Right hindlimb (tissue), 1 donor: Measurements from ENCODE around the gene PLIN4.
A peak's percentile ranks its signal among the peaks of the same experiment; 100 is the strongest.

Experiments
- DNase-seq: peaks from one replicate; pipeline ENCODE4 v3.0.0-alpha.2; 2018

The PLIN4 gene

DNA sequence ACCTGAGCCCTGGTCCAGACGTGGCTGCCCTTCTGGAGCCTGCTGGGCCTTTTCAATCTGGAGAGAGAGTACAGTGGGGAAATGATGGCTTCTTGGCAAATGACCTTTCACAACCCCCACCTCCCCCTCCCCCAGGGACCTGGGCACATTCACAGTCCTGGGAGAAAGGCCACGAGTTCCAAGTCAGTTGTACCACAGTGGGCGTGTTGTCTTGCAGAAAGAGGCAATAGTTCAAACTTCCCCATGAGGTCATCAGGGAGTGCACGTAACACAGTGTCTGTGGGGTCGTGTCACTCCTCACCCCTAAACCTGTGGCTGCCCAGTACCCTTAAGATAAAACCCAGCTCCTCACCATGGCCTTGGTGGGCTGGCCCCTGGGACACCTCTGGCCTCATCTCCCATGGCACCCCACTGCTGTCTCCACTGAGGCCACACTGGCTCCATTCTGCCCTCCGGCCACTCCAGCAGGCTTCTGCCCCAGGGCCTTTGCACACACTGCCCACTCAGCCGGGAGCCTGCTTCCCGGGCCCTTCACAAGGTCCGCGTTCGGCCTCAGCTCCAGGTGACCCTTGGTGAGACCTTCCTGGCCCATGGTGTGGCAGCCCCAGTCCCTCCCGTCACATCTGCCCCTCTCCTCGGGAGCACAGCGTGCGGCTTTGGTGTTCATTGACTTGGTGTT lies 13.3 kb downstream of the PLIN4 start:
- no peak for DNase-seq

DNA sequence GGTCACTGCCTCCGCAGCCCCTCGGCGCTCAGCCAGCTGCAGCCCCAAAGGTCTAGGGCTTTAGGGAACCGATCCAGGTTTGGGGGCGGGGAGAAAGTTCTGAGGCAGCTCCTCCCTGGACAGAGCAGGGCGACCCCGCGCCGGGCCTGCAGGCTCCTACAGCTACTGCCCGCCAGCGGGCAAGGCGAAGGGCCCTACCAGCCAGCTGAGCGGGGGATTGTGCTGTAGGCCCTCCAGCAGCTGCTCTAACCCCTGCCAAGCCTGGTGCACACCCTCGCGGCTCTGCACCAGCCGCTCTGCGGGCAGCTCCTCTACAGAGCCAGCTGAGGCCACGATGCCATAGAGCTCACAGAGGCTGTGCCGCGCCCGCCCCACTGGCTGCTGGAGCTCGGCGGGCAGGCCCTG lies 14.0 kb downstream of the PLIN4 start:
- DNase-seq, result peak; percentile 73

DNA sequence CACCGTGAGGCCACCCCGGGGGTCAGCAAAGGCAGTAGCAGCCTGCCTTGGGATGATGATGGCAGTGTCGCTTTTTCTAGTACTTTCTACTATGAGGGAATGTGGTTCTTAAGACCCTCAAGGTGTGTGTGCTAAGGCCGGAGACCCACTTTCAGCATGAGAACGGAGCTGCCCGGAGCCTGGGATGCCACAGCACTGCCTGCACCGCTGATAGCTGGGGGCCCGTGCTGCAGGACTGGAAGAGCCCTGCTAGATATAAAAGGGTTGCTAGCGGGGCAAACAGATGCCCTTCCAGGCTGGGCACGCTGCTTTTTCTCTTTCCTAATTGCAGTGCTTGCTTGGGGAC lies 14.5 kb downstream of the PLIN4 start:
- DNase-seq, result no peak

DNA sequence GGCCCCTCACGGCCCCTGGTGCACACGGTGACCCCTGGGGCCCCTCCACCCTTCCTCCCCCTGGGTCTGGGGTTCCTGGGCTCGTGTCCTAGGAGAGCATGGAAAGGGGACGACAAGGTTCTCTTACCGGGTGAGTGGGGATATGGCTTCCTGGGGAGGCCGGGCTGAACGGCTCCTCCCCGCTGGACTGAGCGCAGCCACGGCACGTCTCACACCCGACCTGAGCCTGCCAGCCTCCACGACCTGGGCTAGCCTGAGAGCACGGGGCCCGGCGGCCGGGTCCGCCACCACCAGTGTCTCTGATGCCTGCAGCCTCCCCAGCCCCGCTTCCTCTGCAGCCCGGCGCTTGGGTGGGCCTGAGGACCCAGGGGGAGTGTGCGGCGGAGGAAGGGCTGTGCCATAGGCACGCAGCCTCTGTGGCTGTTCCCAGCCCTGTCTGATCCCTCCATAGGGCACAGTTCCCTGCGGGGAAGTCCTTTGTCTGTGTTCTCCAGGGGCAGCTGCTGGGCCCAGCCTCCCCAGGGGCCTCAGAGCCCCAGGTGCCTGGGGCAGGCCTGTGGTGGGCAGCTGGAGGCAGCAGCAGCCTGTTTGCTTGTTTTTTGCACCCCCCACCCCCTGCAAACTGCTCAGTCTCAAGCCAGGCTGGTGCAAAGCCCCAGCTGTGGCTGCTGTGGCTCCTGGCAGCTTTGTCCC lies 15.0 kb downstream of the PLIN4 start:
- no peak for DNase-seq

DNA sequence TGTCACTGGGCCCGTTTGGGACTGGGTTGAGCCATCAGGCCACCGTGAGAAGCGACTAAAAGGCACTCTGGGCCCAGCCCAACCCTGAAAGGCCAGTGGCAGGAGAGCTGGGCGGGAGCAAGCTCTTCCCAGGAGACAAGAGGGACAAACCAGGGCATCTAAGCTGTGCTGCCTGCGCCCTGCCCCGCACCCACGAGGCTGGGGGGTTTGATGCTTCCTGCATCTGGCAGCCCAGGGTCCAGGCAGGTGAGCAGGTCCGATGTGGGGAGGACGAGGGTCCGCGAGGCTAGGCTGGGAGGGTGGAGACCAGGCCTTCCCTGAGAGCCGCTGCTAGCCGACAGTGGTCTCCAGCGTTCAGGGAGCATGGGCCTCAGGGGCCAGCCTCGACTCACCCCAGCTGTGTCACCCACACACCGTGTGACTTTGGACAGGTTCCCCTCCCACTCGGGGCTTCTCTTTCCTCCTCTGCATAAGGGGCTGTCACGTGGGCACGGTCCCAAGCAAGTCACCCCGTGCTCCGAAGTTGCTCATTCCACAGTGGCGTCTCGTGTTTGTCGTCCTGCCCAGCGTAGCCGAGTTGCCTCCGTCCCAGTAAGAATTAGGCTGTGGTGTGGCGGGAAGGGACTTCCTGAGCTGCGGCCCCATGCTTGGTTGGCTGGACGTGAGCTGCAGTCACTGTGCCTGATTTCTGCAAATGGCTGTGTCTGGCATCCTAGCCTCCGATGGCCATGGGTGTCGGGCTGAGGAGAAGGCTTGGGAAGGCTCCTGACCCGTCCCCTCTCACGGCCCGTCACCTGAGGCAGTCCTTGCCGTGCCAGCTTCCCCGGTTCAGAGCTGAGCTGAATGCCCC lies 15.8 kb downstream of the PLIN4 start:
- no peak for DNase-seq

DNA sequence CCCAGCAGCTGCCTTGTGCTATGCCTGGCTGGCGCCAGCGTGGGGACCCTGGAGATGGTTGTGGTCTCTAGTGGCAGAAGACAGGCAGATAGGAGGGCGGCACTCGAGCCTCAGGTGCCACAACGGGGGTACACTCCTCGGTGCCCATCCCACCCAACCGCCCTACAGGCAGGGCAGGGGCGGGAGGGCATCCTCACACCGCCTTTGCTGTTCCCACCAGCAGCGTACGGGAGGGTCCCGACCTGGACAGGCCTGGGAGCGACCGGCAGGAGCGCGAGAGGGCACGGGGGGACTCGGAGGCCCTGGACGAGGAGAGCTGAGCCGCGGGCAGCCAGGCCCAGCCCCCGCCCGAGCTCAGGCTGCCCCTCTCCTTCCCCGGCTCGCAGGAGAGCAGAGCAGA lies 16.6 kb downstream of the PLIN4 start:
- DNase-seq, result no peak

- no peak for DNase-seq
These were observed 17.3 kb downstream of the PLIN4 start for GRCh38 chr19:4500841-4501591.

DNA sequence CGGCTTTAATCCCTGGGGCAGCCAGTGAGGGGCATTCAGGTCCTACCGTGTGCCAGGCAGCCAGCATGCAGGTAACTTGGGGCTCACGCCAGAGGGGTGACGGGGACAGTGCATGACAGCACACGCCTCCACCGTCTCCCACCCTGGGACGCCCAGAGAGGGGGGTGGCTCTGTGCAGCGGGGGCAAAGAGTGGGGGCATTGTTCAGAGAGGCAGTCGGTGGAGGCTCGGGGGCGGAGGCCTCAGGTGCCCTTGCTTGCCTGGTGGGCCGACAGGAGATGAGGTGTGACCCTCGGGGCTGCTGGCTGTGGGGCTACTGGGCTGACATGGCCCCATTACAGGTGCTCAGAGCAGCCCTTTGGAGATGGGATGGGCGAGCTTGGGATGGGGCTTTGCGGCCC lies 18.4 kb downstream of the PLIN4 start:
- DNase-seq, result no peak

DNA sequence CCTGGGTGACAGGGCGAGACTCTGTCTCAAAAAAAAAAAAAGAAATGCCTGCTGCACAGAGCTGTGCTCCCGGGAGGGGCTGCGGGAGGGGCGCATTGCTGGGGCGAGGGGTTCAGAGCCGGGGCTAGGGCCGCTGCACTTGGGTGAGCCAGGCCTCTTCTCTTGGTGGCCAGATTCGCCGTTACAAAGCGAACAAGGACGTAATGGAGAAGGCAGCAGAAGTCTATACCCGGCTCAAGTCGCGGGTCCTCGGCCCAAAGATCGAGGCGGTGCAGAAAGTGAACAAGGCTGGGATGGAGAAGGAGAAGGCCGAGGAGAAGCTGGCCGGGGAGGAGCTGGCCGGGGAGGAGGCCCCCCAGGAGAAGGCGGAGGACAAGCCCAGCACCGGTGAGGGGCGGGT lies 19.0 kb downstream of the PLIN4 start:
- no peak for DNase-seq

- no peak for DNase-seq
These were observed 19.6 kb downstream of the PLIN4 start for GRCh38 chr19:4498694-4499093.

GRCh38 chr19:4497770-4498389 lies 20.4 kb downstream of the PLIN4 start:
- no peak for DNase-seq

- DNase-seq, result no peak
These were observed 22.0 kb downstream of the PLIN4 start for GRCh38 chr19:4496304-4496703.

DNA sequence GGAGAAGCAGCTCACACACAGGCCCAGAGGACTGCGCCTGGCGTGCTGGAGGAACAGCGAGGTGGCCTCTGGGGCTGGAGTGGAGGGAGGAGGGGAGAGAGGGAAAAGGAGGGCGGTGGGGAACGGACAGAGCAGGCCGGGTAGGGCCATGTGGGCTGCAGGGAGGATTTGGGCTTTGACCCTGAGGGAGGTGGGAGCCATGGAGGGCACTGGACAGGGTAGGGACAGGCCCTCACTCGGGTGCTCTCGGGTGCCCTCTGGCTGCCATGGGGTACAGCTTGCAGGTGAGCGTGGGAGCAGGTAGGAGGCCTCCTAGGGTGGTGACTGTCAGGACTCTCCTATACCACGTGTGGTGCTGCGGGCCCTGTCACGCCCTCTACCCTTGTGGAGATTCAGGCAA lies 22.8 kb downstream of the PLIN4 start:
- no peak for DNase-seq

- no peak for DNase-seq
These were observed 23.6 kb downstream of the PLIN4 start for GRCh38 chr19:4494691-4495064.

DNA sequence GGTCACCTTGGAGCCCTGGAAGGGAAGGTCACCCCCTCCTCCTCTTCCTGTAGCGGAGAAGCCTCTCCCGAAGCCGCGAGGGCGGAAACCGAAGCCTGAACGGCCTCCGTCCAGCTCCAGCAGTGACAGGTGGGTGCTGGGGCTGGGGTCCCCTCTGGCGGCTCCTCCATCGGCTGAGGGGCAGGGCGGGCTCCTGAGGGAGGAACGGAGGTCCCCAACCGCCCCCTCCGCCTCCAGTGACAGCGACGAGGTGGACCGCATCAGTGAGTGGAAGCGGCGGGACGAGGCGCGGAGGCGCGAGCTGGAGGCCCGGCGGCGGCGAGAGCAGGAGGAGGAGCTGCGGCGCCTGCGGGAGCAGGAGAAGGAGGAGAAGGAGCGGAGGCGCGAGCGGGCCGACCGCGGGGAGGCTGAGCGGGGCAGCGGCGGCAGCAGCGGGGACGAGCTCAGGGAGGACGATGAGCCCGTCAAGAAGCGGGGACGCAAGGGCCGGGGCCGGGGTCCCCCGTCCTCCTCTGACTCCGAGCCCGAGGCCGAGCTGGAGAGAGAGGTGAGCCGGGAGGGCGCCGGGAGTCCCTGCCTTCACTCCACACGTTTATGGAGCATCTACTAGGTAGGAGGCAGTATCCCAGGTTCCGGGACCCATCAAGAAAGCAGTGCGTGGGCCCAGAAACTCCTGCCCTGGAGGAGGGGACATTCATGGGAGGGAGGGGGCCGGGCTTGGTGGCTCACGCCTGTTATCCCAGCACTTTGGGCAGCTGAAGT lies 24.2 kb downstream of the PLIN4 start:
- no peak for DNase-seq

- no peak for DNase-seq
These were observed 25.0 kb downstream of the PLIN4 start for GRCh38 chr19:4493104-4493928.

GRCh38 chr19:4492337-4493103 lies 25.8 kb downstream of the PLIN4 start:
- no peak for DNase-seq

DNA sequence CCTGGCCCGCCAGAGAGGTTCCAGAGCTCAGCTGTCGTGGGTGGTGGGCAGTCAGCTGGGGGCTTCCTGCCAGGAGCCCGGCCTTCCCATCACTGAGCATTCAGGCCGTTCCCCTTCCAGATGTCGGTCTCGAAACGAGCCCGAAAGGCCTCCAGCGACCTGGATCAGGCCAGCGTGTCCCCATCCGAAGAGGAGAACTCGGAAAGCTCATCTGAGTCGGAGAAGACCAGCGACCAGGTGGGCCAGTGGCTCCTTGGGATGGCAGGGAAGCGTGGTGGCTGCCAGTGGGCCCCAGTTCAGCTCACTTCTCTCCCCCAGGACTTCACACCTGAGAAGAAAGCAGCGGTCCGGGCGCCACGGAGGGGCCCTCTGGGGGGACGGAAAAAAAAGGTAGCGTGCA lies 26.8 kb downstream of the PLIN4 start:
- no peak for DNase-seq

- no peak for DNase-seq
These were observed 29.8 kb downstream of the PLIN4 start for GRCh38 chr19:4488496-4488895.

- no peak for DNase-seq
These were observed 30.7 kb downstream of the PLIN4 start for GRCh38 chr19:4487572-4487971.
